Activated effector memory CD4-positive, alpha-beta T cell treated with anti-CD3 and anti-CD28 coated beads, Interleukin-2, amount 50 U/mL, for 16 hours (primary cell): ENCODE data around the gene ATP8A2.
"Not testable (repeated sequence)": the region's sequence is repeated elsewhere in the genome, so short reads cannot be mapped to it uniquely, and the experiment has no call there.

Source experiments
- DNase-seq: peaks from one replicate; pipeline ENCODE4 v3.0.0-alpha.2; 2020

ATP8A2 gene

DNA sequence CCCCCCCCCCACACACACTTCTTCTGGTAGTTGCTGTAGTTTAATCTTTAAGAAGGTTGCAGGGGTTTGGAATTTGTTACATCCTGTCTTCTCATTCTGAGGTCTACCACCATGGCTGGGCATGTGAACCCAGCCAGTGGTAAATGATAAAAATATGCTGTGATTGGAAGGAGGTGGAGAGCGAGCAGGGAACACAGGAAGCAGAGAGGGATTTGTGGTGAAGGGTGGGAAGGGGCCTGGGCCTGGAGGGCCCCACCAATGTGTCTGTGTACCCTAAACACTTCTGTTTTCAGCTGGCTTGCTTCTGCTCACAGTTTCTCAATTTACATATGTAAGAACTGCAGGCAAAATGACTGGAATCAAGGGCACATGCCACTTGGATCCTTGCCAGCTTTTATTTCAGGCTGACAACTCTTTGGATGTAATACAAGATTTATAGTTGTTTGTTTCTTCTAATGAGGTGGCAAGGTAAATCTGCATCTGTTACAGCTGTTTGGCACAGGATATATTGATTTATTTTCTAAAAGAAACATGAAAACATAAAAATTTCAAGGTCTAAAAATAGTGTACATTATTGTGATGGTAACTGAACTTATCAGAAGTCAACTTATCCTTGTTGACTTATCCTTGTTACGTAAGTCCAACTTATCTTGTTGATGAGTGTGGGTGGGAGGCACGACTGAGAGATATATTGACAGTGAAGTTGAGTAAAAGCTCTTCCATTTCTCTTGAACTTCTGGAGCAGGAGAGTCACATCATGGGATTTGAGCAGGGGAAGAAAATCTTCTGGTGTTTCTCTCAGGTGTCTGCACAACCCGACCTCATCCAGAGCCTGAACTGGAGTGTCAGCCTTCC is 366.8 kb downstream of the ATP8A2 start:
- DNase-seq = no peak

DNA sequence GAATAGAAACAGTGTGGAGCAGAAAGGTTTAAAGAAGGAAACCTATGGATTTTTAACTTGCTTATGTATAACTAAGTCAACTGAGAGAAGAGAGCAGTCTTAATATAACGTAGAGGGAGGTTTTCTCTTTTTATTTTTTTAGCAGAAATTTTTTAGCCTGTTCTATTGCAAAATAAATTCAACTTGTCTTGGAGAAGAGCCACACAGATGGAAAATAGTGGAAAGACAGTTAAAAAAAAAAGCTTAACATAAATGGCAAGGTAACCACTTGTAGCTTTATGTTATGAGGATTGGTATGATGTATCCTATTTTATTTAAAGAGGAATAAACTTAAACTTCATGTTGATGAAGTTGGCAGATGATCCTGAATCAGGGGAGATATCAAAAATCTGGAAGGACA is 367.6 kb downstream of the ATP8A2 start:
- no peak for DNase-seq

DNA sequence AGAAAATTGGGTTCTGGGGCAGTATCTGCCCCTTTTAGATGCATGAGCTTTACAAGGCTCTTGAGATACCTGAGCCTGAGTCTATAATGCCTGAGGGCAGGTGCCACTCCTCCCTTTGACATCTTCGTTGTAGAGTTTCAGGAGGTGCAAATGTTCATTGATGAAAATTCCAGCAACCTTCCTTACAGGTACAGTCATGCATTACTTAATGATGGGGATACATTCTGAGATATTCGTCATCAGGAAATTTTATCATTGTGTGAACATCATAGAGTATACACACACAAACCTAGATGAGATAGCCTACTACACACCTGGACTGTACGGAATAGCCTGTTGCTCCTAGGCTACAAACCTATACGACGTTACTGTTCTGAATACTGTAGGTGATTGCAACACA is 370.0 kb downstream of the ATP8A2 start:
- DNase-seq = no peak

DNA sequence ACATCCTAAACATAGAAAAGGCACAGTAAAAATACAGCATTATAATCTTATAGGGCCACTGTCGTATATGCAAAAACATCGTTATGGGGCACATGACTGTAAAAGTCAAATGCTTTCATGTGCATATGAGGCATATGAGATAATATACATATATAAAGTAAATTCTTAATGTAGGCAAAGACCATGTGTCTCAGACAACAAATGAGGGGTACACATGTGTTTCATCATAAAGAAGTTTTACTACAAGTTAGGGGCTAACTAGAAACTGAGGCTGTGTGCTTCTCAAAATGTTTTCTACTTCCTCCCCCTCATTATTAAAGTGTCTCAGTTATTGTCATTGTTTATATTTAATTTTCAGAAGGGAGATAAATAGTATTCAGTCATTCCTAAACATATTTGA is 370.4 kb downstream of the ATP8A2 start:
- DNase-seq = no peak

DNA sequence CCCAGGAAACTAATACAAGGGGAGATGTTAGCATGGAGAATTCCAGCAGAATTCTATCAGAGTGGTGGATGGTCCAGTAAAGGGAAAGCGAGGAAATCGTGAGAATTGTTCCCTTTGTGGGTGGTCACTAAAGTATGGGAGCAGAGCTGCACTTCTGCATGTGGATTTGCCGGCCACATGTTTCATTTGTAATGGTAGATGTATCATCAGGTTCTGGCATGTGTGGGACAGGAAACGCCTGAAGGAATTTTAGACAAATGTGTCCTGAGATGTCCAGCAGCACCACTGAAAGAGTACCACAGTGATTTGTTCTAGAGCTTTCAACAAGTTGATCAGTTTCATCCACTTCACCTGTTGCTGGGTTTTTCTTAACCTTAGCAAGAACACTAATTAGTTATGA is 371.6 kb downstream of the ATP8A2 start:
- DNase-seq = no peak

DNA sequence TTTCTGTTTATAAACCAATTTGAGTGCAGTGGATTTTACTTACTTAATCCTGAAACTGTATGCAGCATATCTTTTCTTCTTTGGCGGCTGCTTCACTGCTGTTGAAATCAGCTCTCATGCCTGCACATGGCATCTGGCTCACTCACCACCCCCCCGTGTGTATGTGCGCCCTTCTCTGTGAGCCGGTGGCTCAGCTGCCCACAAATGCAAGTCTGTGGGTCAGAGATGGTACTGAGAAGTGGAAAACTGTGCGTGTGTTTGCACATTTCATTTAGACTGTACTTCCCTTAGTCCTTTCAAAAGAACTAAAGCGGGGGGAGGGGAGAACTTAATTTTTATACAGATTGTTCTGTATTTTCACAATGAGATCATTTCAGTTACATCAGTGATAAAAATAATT is 372.4 kb downstream of the ATP8A2 start:
- DNase-seq = no peak

DNA sequence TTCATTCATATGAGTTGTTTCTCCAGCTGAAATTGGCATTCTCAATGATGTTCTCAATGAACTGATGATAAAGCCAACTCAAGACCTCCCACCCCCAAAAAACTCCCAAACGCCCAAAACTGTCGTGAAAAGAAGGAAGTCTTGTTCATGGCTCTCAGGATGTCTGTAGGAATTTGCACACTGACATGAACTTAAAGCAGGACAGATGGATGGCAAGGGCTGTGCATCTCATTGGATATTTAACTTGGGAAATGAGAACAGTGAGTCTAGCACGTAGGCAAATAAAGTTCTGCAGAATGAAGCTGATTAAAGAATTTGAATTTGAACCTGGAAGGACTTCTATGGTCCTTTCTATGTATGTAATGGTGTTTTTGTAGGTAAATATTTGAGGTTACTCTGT is 374.4 kb downstream of the ATP8A2 start:
- no peak for DNase-seq

DNA sequence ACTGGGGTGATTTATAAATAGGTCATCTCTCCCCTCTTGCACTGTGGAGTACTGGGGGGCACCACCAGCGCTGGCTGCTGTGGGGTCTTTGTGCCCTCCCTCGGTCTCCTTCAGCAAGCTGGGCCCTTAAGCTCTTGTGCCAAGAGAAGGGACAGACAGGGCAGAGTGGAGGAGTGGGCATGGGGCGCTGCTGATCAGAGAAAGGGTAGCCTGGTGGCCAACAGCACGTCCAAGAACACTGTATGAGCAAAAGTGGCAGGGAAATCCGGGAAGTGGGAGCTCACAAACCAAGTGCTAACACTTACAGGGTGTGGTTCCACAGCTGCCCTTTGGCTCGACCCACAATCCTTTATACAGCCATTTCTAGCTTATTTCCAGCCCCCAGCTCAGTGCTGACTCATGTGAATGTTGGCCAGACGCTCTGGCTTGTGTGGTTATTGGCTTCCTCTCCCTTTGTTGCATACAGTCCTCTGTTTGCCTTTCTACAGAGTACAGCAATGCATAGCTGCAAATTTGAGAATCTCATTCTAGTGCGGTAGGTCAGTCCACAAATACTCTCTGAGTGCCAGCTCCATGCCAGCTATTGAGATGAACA is 381.3 kb downstream of the ATP8A2 start:
- no peak for DNase-seq

DNA sequence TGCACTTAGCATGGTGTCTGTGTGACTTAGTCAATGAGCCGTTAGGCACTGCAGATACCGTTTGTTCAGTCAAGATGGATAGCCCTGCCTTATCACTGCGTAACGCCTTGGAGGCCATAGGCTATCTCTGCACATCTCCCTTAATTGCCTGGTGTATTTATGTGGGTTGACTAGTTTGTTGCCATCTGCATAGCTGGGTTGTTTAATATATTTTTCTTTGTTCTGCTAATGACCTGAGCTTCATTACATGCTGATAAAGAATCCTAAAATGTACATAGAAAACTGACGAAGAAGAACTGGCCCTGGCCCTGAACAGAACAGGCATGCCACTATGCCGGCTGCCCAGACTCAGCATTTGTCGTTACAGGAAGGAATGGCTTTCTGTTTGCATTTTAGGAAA is 382.2 kb downstream of the ATP8A2 start:
- DNase-seq = no peak

DNA sequence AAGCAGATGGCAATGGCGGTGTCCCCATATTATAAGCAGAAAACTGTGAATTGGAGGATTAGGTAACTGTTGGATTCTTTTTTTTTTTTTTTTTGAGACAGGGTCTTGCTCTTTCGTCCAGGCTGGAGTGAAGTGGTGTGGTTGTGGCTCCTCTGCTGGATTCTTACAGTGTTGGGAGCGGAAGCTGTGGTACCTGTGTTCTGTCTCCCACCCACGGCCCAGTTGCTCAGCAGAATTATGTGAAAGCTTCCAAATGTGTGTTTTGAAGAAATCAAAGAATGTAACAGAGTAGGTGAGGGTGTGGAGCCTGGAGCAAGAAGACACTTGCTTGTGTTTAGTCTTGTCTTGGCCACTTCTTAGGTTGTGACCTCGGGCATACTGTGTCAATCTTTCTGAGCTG is 384.5 kb downstream of the ATP8A2 start:
- no peak for DNase-seq

DNA sequence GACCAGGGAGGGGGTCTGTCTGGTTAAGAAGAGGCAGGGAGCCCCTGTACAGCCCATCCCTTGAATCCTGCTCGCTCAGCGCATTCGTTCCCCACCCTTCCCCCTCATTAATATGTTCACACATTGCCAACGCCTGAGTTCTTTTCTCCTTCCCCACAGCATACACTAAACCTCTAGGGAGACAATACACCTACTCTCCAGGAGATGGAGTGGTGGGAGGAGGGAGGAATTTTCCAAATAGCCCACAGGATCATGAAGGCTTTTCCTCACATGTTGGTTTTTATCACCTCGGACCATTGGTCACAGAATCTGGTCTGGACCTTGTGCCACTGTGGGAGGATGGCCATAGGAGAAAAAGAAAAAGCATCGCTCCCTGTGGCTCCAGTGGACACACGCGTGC is 385.1 kb downstream of the ATP8A2 start:
- DNase-seq = no peak

DNA sequence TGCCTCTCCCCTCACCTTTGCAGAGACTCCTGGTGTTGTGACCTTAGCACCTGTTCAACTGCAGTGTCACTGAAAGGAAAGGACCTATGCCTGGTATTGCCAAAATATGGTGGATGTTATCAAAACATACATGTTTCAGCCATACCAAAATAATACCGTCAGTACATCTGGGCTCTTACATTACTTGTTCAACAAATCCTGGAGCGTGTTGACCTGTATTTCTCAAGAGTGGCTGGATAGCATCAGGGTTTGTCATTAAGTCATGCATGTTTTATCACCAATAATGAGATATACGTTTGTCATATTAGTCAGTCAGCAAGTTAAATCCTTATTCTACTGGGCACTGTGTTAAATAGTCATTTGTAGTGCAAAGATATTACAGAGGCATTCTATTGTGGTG is 389.3 kb downstream of the ATP8A2 start:
- no peak for DNase-seq

DNA sequence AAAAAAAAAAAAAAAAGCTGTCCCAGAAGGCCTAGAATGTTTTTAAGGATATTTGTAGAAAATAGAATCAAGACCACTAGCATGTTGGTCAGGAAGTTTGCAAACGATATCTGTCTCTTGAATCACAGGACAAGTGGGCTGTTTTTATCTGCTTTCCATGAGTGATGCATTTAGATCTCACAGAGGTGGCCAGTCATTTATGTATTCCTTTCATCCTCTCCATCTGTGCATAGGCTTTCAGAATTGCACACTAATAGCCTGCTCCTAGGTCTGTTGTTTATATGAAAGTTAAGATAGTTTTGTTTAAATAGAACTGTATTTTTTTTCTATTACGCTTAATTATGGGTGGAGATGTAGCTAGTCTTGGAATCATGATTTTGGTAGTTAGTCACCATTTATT is 390.5 kb downstream of the ATP8A2 start:
- no peak for DNase-seq

DNA sequence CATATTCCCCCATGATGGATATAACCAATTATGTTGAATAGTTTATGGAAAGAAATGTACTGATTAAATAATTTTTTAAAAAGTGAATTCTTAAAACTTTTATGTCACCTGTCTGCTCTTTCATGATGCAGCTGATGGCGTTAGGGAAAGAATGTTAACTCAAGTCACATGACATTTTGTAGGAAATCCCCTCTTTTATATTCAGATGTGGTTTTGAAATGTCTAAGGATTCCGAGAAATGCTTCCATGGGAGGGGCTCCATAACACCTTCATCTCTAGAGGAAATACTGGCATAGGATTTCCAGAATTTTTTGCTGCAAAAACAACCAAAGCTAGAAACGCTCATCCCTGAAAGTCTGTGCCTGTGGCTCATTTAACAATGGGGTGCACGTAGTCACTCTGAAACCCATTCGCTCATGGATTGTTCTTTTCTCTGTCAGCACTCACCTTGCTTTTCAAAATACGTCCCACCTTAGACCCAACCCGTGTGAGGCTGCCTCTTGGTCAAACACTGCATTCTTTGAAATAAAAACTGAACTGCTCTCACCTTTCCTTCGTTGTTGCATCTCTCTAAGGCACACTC is 391.1 kb downstream of the ATP8A2 start:
- no peak for DNase-seq

DNA sequence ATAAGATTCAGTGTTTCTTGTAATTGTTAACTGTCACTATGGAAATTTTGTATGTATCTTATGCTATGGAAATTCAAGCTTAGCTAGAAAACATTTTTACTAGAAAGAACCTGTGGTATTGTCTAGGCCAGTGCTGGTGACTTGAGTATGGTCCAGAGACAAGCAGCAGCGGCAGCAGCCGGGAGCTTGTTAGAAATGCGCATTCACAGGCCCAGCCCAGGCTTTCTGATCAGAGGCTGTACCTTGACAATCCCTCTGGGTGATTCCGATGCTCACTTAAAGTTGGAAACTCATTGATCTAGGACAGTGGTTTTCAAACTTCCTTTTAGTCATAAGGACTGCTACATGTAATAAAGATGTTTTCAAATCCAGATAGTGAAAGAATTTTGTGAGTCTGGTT is 392.6 kb downstream of the ATP8A2 start:
- no peak for DNase-seq

DNA sequence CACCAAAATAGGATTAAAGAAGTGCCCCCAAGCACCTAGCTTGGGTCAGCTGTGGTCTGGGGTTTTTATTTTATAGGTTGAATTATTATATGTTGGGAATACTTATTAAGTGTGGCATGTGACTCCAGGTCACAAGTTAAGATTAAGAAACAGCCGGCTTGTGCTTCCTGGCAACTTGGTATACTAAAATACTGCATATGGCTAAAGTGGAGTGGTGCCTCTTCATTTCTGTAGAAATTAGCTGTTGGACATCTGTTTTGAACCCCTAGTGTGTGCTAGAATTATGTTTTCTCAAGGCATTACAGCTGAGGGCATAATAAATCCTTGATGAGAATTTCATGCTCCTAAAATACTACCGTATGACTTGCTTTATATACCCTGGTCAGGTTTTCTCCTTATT is 393.5 kb downstream of the ATP8A2 start:
- no peak for DNase-seq

DNA sequence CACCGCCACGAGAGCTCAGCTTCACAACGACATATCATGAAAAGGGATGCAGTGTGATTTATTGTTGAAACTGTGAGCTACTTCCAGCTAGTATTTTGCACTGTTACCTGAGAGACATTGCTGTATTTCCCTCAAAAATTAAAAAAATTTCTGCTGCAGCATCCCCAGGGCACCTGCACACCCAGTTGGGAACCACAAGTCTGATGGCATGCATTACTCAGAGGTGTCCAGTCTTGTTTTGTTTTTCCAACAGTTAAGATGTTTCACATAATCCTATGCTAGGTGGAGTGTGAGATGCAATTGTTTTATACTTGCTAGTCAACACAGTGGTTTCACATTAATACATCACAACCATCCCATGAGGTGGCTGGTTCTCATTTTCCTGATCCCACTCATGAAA is 394.8 kb downstream of the ATP8A2 start:
- DNase-seq = no peak

DNA sequence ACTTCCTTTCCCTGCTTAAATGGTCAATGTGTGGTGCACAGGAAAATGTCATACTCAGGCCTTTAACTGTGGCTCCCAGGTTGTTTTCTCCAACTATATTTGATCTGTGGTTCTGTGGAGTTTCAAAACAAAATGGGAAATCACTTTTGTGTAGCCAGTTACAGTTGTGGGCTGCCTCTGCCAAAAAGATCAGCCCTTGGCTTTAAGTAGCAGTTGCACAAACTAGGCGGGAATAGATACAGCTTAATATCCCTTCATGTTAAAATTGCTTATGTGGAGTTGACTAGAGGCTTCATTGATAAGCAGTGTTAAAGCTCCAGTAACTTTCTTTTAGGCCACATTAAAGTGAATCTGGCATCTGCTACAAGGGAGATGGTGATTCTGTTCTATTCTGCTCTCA is 395.2 kb downstream of the ATP8A2 start:
- no peak for DNase-seq

DNA sequence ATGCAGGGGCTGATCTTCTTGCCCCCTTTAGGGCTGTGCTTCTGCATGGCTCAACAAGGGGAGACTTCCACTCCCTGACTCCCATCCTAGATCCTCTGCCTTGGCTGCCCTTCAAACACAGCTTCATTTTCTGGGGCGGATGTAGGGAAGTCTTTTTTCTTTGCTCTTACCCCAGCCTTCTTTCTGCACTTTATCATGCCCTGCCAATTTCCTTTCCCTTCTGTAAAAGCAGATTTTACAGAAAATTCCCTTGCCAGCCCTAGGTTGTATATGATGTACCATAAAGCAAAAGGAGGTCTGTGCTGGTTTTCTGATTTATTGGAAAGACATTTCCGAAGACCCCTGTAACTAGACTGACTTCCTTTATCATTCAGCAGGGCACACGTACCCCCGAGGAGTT is 396.6 kb downstream of the ATP8A2 start:
- DNase-seq = no peak

DNA sequence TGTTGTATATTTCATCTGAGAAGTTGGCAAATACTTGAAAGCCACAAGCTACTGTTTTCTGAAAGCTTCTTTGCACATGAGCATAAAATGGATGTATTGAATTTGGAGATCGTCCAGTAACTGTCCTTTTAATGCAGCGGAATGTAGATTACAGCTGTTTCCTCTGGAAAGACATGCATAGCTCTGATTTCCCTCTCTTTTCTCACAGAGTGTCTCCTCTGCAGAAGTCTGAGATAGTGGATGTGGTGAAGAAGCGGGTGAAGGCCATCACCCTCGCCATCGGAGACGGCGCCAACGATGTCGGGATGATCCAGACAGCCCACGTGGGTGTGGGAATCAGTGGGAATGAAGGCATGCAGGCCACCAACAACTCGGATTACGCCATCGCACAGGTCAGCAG is 397.1 kb downstream of the ATP8A2 start:
- DNase-seq = no peak

DNA sequence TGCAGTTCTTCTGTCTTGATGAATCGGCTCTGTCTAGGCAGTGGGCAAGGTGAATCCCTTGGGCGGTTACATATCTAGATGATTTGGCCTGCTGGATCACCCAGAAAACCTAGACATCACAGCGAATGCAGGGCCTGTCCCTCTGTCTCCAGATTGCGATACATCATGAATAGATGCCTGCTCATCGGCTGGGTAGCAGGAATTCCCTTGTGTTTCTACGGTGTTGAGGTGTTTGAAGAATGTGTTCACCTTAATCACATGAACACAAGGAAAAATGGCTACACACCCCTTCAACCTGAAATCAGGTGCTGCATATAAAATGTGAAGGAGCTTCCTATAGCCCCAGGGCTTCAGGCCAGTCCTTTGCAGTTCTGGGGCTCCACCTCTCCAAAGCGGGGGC is 398.8 kb downstream of the ATP8A2 start:
- no peak for DNase-seq

DNA sequence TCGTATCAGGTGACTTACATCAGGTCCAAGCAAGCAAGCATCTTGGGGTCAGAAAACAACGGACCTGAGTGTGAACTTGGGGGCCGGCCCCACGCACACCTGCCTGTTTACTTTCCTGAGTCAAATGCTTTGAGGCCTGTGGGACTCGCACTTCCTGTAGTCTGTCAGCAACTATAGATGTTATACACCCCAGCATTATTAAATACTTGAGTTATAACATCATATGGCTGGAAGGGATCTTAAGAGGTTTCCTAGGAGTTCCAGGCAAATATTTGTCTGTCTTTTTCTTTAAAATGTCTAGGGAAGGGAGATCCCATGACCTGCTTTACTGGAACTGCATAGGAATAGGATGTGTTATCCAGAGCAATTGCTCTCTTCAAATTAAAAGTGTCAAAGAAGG is 399.4 kb downstream of the ATP8A2 start:
- no peak for DNase-seq

DNA sequence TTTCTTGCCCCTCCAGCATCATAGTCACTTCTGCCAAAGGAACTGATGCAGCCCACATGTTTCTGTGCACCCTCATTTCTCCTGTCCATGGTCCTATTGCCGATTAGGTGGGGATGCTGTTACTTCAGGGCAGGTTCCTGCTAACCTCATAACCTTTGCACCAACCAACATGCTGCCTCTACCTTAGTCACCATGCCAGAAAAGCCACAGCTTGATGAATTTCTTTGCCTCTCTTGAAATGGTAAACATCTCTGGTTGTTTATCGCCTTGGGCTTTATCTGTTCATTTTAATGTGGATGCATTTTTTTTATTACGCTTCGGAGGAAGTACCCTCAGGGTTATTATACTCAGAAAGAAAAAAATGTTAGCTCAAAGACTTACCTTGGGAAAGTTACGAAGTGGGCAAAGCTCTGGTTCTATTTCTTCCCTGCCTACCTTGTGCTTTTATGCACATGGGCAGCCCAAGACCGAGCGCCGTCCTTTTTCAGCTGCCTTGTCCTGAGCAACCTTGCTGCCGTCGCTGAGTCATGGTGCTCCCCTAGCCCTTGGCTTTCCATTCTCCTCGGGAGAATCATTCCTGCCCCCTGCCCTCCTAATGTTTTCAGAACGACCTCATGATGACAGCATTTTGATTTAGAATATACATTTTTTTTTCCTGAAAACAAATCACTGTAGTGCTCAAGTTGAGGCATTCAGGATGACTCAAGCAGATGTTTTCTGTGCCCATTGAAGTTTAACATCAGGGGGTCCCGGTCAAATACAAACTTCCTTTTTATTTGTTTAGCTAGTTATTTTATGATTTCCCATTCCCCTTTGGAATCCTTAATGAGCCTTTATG is 400.1 kb downstream of the ATP8A2 start:
- no peak for DNase-seq

DNA sequence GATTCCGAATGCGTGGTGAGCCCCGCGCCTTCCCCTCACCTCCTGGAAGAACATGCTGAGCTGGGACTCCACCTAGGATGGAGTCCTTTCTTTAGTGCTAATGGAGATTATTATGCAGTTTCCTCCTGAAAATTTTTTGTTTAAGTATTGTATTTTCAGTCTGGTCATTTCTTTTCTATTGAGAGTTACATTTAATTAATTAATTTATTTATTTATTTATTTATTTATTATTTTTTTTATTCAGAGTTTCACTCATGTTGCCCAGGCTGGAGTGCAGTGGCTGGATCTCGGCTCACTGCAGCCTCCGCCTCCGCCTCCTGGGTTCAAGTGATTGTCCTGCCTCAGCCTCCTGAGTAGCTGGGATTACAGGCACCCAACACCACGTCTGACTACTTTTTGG is 400.8 kb downstream of the ATP8A2 start:
- not testable (repeated sequence) for DNase-seq
